8988T (cell line): ENCODE measurements around the gene CEP83.
"Not testable (repeated sequence)": the region's sequence is repeated elsewhere in the genome, so short reads cannot be mapped to it uniquely, and the experiment has no call there.

ENCODE experiments used
- DNase-seq: peaks from one replicate; pipeline ENCODE4 v3.0.0; 2011

The CEP83 gene, protein sequence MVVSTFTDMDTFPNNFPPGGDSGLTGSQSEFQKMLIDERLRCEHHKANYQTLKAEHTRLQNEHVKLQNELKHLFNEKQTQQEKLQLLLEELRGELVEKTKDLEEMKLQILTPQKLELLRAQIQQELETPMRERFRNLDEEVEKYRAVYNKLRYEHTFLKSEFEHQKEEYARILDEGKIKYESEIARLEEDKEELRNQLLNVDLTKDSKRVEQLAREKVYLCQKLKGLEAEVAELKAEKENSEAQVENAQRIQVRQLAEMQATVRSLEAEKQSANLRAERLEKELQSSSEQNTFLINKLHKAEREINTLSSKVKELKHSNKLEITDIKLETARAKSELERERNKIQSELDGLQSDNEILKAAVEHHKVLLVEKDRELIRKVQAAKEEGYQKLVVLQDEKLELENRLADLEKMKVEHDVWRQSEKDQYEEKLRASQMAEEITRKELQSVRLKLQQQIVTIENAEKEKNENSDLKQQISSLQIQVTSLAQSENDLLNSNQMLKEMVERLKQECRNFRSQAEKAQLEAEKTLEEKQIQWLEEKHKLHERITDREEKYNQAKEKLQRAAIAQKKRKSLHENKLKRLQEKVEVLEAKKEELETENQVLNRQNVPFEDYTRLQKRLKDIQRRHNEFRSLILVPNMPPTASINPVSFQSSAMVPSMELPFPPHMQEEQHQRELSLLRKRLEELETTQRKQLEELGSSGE

GRCh38 chr12:94459728-94460615, at the start of gene CEP83:
Gene CEP83 (minus strand): TSS chr12:94459867. CDS start chr12:94412490, 47,377 bp downstream.
- peak; percentile 84 for DNase-seq

GRCh38 chr12:94509317-94509716, 49.6 kb upstream of the CEP83 start:
- no peak for DNase-seq

- no peak for DNase-seq
Measured at GRCh38 chr12:94507455-94507854, 47.8 kb upstream of the CEP83 start.

- DNase-seq = no peak
Measured at GRCh38 chr12:94504386-94504785, 44.7 kb upstream of the CEP83 start.

DNA sequence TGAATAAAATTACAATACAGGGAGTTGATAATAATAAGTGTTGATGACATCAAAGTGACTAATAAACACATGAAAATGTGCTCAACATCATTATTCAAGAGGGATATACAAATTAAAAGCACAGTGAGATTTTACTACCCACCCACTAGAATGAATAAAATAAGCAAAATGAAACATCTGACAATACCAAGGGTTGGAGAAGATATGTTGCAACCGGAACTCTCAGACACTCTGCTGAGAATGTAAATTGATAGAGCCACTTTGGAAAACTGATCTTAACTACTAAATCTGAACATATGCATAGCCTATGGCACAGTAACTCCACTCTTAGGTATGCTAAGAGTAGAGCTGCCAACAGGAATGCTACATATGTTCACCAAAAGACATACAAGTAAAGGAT, 44.0 kb upstream of the CEP83 start:
- DNase-seq = no peak

DNA sequence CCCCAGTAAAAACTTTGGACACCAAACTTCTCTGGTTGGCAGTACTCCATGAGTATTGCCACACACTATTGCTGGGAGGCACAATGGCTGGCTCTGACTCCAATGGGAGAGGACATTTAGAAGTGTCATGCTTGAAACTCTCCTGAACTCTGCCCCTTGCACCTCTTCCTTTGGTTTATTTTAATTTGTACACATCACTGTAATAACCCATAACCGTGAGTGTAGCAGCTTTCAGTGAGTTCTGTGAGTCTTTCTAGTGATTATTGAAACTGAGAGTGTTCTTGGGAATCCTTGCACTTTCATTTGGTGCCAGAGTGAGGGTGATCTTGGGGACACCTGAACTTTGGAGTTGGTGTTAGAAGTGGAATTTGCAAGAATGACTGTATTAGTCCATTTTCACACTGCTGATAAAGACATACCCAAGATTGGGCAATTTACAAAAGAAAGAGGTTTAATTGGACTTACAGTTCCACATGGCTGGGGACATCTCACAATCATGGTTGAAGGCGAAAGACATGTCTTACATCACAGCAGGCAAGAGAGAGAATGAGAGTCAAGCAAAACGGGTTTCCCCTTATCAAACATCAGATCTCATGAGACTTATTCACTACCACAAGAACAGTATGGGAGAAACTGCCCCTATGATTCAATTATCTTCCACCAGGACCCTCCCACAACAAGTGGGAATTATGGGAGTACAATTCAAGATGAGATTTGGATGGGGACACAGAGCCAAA, 41.3 kb upstream of the CEP83 start:
- no peak for DNase-seq

GRCh38 chr12:94498698-94499097, 39.0 kb upstream of the CEP83 start:
- no peak for DNase-seq

GRCh38 chr12:94498073-94498472, 38.4 kb upstream of the CEP83 start:
- DNase-seq = no peak

DNA sequence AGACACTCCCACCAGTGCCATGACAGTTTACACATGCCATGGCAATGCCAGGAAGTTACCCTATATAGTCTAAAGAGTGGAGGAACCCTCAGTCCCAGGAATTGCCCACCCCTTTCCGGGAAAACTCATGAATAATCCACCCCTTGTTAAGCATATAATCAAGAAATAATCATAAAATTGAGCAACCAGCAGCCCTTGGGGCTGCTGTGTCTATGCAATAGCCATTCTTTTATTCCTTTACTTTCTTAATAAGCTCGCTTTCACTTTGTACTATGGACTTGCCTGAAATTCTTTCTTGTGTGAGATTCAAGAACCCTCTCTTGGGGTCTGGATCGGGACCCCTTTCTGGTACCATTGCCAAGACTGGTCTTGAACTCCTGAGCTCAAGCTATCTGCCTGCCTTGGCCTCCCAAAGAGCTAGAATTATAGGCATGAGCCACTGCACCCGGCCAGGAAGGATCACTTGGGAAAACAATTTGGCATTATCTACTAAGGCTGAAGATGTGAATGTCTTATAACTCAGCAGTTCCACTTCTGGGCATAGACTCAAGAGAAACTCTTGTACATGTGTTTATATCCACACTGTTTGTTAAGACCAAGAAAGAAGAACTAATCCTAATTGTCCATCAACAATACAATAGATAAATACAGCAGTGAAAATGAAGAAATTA, 35.9 kb upstream of the CEP83 start:
- no peak for DNase-seq

- no peak for DNase-seq
Measured at GRCh38 chr12:94491489-94491888, 31.8 kb upstream of the CEP83 start.

DNA sequence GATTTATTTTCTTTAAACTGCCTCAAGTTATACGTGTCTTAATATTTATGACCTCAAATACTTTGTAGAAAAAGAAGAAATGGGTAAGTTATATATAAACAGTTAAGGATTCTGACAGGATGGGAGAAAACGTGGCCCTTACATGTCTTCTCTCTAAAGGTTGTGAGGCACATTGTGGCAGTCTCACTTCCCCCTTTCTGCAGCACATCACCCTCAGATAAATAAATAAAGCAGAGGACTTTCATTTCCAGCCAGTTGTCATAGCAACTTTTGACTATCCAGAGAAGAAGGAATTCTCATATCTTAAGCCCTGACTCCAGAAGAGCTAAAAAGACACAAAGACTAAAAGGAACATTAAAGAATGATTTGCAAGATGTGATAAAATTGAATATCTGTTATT, 28.8 kb upstream of the CEP83 start:
- DNase-seq = no peak

DNA sequence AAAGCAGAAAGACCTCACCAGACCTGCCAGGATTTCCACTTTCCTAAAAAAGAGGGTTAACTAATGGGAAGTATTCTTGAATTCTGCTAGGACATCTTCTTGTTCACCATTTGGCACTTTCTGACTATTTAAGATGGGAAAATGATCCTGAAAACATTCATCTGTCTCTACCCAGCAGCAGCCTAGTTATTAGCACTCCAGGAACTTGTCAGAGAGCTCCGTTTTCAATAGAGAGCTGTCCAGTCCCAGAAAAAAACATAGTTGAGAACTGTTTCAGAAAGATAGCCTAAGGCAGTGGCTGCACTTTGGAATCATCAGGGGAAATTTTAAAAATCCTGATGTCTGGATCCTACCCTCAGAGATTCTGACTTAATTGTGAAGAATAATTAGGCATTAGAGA, 22.1 kb upstream of the CEP83 start:
- DNase-seq = no peak

GRCh38 chr12:94469522-94469921, 9.9 kb upstream of the CEP83 start:
- no peak for DNase-seq

DNA sequence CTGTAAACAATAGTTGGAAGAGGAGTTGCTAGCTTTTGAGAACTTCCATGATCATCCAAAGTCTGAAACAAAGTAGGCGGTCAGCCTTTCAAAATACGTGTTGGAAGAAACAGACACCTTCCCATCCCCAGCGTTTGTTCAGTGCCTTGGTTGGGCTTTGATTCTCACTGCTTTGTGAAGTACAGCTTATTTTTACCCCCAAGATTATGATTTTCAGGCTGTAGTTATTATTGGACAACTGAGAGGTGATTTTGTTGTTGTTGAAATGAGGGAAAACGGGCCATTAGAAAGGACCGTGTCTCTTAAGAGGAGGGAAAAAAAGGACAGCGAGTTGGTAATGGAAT, 921 bp upstream of the CEP83 start:
- DNase-seq = no peak

DNA sequence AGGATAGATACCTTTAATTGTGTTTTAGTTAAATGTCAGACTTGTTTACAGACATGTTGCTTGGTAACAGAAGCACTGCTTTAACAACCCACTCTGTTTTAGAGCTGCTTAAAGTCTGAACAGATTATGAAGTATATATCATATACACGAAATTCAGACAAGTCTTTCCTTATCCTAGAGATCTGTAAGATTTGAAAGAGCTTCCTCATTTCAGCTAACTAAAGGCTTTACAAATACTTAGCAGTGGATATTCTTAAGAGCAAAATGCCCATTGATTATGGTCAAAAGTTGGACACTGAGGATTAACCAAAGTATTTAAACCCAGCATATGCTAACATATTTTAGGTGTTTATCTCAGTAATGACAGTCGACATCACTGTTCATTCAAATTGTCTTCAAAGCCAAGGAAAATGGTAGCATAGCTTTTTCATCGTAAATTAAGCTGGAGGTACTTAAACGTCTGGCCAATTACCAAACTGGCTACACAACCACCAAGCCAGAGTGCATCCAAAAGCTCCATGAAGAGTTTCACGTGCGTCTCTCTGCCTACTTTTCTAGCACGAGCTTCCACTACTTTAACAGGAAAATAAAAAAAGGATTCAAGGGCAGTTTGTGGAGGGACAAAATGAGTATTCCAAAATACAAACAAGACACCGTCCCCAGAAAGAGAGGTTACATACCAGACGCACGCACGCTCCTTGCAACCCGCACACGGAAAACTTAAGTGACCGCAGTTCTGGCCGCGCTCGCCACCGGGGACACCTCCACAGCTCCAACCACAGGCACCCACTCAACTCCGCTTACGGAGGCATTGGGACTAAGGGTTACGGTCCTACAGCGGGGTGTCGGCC, 565 bp downstream of the CEP83 start:
- DNase-seq = no peak

DNA sequence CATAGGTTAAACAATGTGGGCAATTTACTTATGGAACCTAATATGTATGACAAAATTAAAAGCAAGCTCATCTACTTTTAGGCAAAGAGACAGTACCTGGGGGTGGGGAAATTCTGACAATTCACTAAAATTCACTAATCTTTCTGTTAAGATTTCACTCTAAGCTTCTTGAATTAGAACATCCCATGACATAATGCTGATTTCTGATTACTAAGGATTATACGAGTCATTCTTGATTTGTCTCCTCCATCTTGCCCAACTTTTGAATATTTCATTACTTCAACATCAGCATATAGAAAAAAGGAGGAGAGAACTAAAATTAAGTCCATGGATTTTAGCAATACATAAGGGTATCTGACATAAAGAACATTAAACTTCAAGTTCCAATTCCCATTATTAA, 2.4 kb downstream of the CEP83 start:
- no peak for DNase-seq

DNA sequence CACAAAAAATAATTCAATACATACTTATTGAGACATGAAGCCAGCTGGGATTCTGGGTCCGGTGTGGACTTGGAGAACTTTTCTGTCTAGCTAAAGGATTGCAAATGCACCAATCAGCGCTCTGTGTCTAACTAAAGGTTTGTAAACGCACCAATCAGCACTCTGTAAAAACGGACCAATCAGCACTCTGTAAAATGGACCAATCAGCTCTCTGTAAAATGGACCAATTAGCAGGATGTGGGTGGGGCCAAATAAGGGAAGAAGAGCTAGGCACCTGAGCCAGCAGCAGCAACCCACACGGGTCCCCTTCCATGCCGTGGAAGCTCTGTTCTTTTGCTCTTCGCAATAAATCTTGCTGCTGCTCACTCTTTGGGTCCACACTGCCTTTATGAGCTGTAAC, 5.3 kb downstream of the CEP83 start:
- not testable (repeated sequence) for DNase-seq

- DNase-seq = no peak
Measured at GRCh38 chr12:94445662-94446061, 14.0 kb downstream of the CEP83 start.

GRCh38 chr12:94437303-94437702, 22.4 kb downstream of the CEP83 start:
- no peak for DNase-seq

DNA sequence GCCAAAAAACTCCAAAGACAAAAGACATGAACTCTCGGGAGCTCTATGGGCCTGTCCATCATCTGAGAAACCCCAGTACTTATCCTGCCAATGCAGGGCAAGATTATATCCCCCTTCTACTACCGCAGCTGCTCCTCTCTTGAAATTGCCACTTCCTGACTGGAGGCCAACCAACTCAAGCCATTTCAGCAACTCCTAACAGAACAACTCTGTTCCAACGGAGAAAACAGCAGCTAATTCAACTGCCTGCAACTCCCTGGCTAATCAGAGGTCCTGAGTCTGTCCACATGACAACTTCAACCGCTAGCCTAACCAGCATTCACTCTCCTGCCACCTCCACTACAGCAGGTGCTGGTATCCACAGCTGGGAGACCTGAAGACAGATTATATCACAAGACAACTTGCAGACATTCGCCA, 24.1 kb downstream of the CEP83 start:
- DNase-seq = no peak

- DNase-seq = no peak
Measured at GRCh38 chr12:94434171-94434570, 25.5 kb downstream of the CEP83 start.
